SU-DHL-6 (cell line): ENCODE data around the gene ACADL.

Experiments
- H2AFZ ChIP-seq: fragments of 200-600 bp; sonication (generic); 2 replicates; pipeline ENCODE4 v1.6.1; 2014; ENCODE audit warnings: low read depth, mild to moderate bottlenecking, moderate library complexity, mixed read lengths, antibody characterized with exemption, low read length; ENCODE audit not compliant: severe bottlenecking
- H3F3A ChIP-seq: fragments of 200-600 bp; shearing (Covaris generic); 2 replicates; pipeline ENCODE4 v1.6.0; 2016; ENCODE audit warnings: antibody characterized with exemption, mild to moderate bottlenecking; ENCODE audit not compliant: insufficient read depth
- H3K27ac ChIP-seq: fragments of 200-600 bp; sonication (generic); 2 replicates; pipeline ENCODE4 v1.5.1; 2016; ENCODE audit warnings: low read depth, mild to moderate bottlenecking, low read length, moderate library complexity, mixed read lengths
- H3K27me3 ChIP-seq: fragments of 200-600 bp; sonication (generic), shearing (Covaris generic); 2 replicates; pipeline ENCODE4 v1.6.0; 2014; ENCODE audit warnings: mild to moderate bottlenecking, low read length
- H3K36me3 ChIP-seq: fragments of 200-600 bp; sonication (generic); 2 replicates; pipeline ENCODE4 v1.6.1; 2014; ENCODE audit warnings: mild to moderate bottlenecking, low read length, mixed read lengths
- H3K4me2 ChIP-seq: fragments of 300-600, 200-600 bp; shearing (Covaris generic), sonication (generic); 2 replicates; pipeline ENCODE4 v1.6.0; 2014; ENCODE audit warnings: low read length, low read depth, mild to moderate bottlenecking; ENCODE audit not compliant: poor library complexity, severe bottlenecking
- H3K4me3 ChIP-seq: fragments of 200-600 bp; sonication (generic); 2 replicates; pipeline ENCODE4 v1.5.1; 2014; ENCODE audit warnings: antibody characterized with exemption, low read length, mild to moderate bottlenecking, mixed read lengths; ENCODE audit not compliant: insufficient read depth, poor library complexity, severe bottlenecking
- H3K79me2 ChIP-seq: fragments of 200-600 bp; sonication (generic); 2 replicates; pipeline ENCODE4 v1.6.1; 2014; ENCODE audit warnings: mild to moderate bottlenecking, low read length, moderate library complexity; ENCODE audit not compliant: insufficient read depth
- H3K9ac ChIP-seq: fragments of 200-600 bp; sonication (generic); 2 replicates; pipeline ENCODE4 v1.7.0; 2014; ENCODE audit warnings: mild to moderate bottlenecking, low read length
- H3K9me2 ChIP-seq: fragments of 200-600 bp; sonication (generic); replicated peaks from 2 replicates; pipeline ENCODE4 v1.6.1; 2014; ENCODE audit warnings: low read length; ENCODE audit not compliant: insufficient read depth
- H3K9me3 ChIP-seq: fragments of 200-600 bp; sonication (generic); 2 replicates; pipeline ENCODE4 v1.6.1; 2014; ENCODE audit warnings: low read length, mixed read lengths; ENCODE audit not compliant: insufficient read depth
- H4K20me1 ChIP-seq: fragments of 200-600 bp; sonication (generic); 2 replicates; pipeline ENCODE4 v1.6.1; 2014; ENCODE audit warnings: low read depth, mild to moderate bottlenecking, antibody characterized with exemption, low read length, moderate library complexity, mixed read lengths
- EZH2phosphoT487 ChIP-seq: fragments of 200-600 bp; sonication (generic), shearing (Covaris generic); conservative IDR thresholded peaks from 2 replicates; pipeline ENCODE4 v1.6.1; 2018; ENCODE audit warnings: mild to moderate bottlenecking, antibody characterized with exemption, low read length, moderate library complexity, mixed read lengths
- TF ChIP-seq, protein P1 (sequence below): fragments of 200-600 bp; sonication (generic); IDR thresholded peaks from one replicate; pipeline ENCODE4 v1.5.1; 2017; ENCODE audit warnings: antibody characterized with exemption, mild to moderate bottlenecking, low read length, moderate library complexity; ENCODE audit not compliant: insufficient read depth, poor library complexity, severe bottlenecking

The ACADL gene

DNA sequence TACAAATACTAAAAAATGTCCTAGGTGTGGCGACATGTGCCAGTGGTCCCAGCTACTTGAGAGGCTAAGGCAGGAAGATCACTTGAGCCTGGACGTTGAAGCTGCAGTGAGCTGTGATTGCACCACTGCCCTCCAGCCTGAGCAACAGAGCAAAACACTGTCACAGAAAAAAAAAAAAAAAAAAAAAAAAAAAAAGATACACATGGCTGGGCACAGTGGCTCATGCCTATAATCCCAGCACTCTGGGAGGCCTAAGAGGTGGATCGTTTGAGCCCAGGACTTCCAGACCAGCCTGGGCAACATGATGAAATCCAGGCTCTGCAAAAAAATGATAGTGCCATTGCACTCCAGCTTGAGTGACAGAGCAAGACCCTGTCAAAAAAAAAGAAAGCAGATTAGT lies 67.7 kb downstream of the ACADL start:
- no peaks in the 10 kb centered on the region for H3F3A ChIP-seq
- H3K9me3 ChIP-seq, result no peaks in the 10 kb centered on the region
- TF ChIP-seq EZH2phosphoT487, result no peak
- TF ChIP-seq, protein P1, sequence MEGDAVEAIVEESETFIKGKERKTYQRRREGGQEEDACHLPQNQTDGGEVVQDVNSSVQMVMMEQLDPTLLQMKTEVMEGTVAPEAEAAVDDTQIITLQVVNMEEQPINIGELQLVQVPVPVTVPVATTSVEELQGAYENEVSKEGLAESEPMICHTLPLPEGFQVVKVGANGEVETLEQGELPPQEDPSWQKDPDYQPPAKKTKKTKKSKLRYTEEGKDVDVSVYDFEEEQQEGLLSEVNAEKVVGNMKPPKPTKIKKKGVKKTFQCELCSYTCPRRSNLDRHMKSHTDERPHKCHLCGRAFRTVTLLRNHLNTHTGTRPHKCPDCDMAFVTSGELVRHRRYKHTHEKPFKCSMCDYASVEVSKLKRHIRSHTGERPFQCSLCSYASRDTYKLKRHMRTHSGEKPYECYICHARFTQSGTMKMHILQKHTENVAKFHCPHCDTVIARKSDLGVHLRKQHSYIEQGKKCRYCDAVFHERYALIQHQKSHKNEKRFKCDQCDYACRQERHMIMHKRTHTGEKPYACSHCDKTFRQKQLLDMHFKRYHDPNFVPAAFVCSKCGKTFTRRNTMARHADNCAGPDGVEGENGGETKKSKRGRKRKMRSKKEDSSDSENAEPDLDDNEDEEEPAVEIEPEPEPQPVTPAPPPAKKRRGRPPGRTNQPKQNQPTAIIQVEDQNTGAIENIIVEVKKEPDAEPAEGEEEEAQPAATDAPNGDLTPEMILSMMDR, result no peak
- peaks cover 3% of the 10 kb centered on the region; the same call in 1 of the 2 replicates for H3K79me2 ChIP-seq
- H2AFZ ChIP-seq, result no peak overlapping the region
- H3K4me2 ChIP-seq, result no peak overlapping the region
- H3K4me3 ChIP-seq, result no peak overlapping the region
- H3K9ac ChIP-seq, result no peak overlapping the region
- no peaks in the 10 kb centered on the region for H4K20me1 ChIP-seq
- H3K27me3 ChIP-seq, result no peaks in the 10 kb centered on the region
- no peaks in the 10 kb centered on the region for H3K9me2 ChIP-seq
- H3K27ac ChIP-seq, result no peak overlapping the region
- H3K36me3 ChIP-seq, result peaks cover 17% of the 10 kb centered on the region

DNA sequence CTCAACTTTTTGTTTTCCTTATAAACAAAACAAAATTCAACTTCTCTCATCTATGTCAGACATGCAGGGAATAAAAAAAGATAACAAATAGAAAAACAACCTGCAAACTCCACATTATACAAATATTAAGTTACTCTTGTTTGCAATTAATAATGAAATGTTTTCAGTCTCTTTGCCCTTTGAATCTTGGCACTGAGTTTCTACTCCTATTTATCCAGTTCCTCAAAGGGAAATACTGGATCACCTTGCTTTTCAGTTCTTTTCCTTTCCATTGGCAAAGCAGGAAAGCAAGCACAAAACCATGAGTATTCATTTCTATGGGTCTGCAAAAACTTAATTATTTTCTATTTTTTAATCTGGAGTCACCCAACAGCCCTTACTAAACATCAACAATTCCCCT lies 77.6 kb downstream of the ACADL start:
- H3K36me3 ChIP-seq, result peaks cover 5% of the 10 kb centered on the region; the same call in 1 of the 2 replicates
- H3K9me3 ChIP-seq, result no peaks in the 10 kb centered on the region
- H3K4me3 ChIP-seq, result no peak overlapping the region
- H3K9me2 ChIP-seq, result no peaks in the 10 kb centered on the region
- H3K79me2 ChIP-seq, result peaks cover 5% of the 10 kb centered on the region; the same call in 1 of the 2 replicates
- H3K4me2 ChIP-seq, result no peak overlapping the region
- TF ChIP-seq, protein P1, result no peak
- TF ChIP-seq EZH2phosphoT487, result no peak
- H3K27ac ChIP-seq, result no peak overlapping the region
- no peaks in the 10 kb centered on the region for H3K27me3 ChIP-seq
- no peaks in the 10 kb centered on the region; the same call in 1 of the 2 replicates for H3F3A ChIP-seq
- H2AFZ ChIP-seq, result no peak overlapping the region
- H4K20me1 ChIP-seq, result 0 out of 2 replicates have a peak, but pooled peaks cover 4% of the 10 kb centered on the region
- no peak overlapping the region for H3K9ac ChIP-seq
